Measurements from ENCODE around the gene UBAP1.
"Not testable (repeated sequence)": the region's sequence is repeated elsewhere in the genome, so short reads cannot be mapped to it uniquely, and the experiment has no call there.

The UBAP1 gene

DNA sequence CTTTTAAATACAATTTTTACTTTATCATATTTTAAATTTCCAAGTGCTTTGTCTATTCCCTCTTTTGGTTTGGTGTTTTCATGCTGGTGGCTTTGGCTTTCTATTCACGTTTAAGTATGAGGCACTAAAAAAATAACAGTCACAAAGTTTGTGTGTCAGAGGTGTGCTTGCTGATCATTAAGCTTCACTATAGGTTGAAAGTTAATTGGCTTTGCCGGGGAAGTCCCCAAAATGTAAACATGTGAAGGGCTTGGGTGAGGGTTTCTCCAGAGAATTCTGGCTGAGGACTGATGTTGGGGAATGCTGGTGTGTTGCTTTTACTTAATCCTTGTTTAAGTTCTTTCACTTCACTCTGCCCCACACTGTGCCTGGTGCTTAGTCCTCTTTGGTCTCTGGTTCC, 66.4 kb downstream of the UBAP1 start:
- H3K9ac ChIP-seq (ENCODE audit: low read depth in 1 of 2, low read length in 2 of 2); H3K4me1 ChIP-seq (ENCODE audit: control insufficient read depth in 1 of 2, insufficient read depth in 2 of 2, low read length in 2 of 2): not testable (repeated sequence)

DNA sequence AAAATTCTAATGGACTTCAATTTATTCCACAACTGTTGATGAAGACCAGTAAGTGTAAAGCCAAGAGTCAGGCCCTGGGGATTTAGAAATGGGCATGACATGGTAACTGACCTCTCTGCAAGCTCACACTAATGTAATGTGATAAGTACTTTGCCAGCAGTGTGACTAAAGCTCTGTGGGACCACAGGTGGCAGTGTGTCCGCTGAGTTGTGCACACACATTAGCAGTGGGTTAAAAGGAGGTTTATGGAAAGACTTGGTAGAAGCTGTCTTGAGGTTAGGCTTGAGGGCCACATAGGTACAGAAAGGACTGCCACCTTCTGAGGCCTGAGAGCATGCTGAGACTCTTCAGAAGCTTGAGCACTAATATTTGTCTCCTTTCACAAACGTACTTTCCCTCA, 67.6 kb downstream of the UBAP1 start:
- no peak overlapping the region for H3K4me3 ChIP-seq (ENCODE audit: low read depth in 1 of 2, low read length in 2 of 2)
- H3K4me1 ChIP-seq (ENCODE audit: control insufficient read depth in 1 of 2, insufficient read depth in 2 of 2, low read length in 2 of 2): no peaks in the 10 kb centered on the region
- H3K27ac ChIP-seq (ENCODE audit: low read depth, low read length): no peak overlapping the region
- no peaks in the 10 kb centered on the region for H3K27me3 ChIP-seq (ENCODE audit: control insufficient read depth in 1 of 2, insufficient read depth in 2 of 2, low read length in 2 of 2)
- H3K36me3 ChIP-seq (ENCODE audit: control insufficient read depth in 1 of 2, insufficient read depth in 2 of 2, low read length in 2 of 2): peaks cover 37 to 70% of the 10 kb centered on the region in 2 donors
- no peak overlapping the region for H3K9ac ChIP-seq (ENCODE audit: low read depth in 1 of 2, low read length in 2 of 2)
- no peaks in the 10 kb centered on the region for H3K9me3 ChIP-seq (ENCODE audit: control insufficient read depth in 1 of 2, low read length in 2 of 2)

More for the DNA sequence above, 66.4 kb downstream of the UBAP1 start:
- not testable (repeated sequence) for H3K27ac ChIP-seq (ENCODE audit: low read depth, low read length); H3K9me3 ChIP-seq (ENCODE audit: control insufficient read depth in 1 of 2, low read length in 2 of 2); H3K4me3 ChIP-seq (ENCODE audit: low read depth in 1 of 2, low read length in 2 of 2); H3K27me3 ChIP-seq (ENCODE audit: control insufficient read depth in 1 of 2, insufficient read depth in 2 of 2, low read length in 2 of 2)
- H3K36me3 ChIP-seq (ENCODE audit: control insufficient read depth in 1 of 2, insufficient read depth in 2 of 2, low read length in 2 of 2): peaks cover 29 to 65% of the 10 kb centered on the region in 2 donors

DNA sequence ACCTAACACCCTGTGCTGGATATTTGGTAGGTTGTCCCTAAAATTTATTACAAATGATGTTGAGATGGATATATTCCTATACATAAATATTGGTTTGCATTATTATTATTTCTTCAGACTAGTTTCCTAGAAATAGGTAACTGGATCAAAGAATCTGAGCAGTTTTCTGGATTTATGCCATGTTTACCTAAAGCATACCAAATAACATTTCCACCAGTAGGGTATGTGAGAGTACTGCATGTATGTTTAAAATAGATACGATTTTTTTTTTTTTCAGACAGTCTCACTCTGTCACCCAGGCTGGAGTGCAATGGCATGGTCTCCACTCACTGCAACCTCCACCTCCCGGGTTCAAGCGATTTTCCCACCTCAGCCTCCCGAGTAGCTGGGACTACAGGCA, 68.9 kb downstream of the UBAP1 start:
- peaks cover 28 to 64% of the 10 kb centered on the region in 2 donors for H3K36me3 ChIP-seq (ENCODE audit: control insufficient read depth in 1 of 2, insufficient read depth in 2 of 2, low read length in 2 of 2)
- H3K4me3 ChIP-seq (ENCODE audit: low read depth in 1 of 2, low read length in 2 of 2); H3K4me1 ChIP-seq (ENCODE audit: control insufficient read depth in 1 of 2, insufficient read depth in 2 of 2, low read length in 2 of 2); H3K27me3 ChIP-seq (ENCODE audit: control insufficient read depth in 1 of 2, insufficient read depth in 2 of 2, low read length in 2 of 2); H3K9me3 ChIP-seq (ENCODE audit: control insufficient read depth in 1 of 2, low read length in 2 of 2); H3K9ac ChIP-seq (ENCODE audit: low read depth in 1 of 2, low read length in 2 of 2); H3K27ac ChIP-seq (ENCODE audit: low read depth, low read length): not testable (repeated sequence)

DNA sequence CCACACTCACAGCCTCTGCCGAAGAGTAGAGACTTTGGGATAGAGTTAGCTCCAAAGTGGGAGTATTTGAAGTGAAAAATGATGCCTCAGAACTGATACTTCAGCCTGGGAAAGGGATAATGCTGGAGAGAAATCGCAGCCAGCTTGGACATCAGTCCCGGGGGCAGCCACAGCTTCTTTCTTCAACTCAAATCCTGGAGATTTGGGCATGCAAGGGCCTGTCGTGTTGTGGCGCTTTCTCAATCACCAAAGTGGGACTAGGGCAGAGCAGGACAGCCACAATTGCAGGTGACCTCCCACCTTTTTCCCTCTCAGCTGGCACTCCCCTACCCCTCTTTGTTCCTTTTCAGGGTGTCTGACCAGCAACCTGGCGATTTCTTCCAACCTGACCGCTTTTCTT, 70.4 kb downstream of the UBAP1 start:
- H3K9me3 ChIP-seq (ENCODE audit: control insufficient read depth in 1 of 2, low read length in 2 of 2): no peaks in the 10 kb centered on the region
- H3K27ac ChIP-seq (ENCODE audit: low read depth, low read length): no peak overlapping the region
- H3K4me1 ChIP-seq (ENCODE audit: control insufficient read depth in 1 of 2, insufficient read depth in 2 of 2, low read length in 2 of 2): no peaks in the 10 kb centered on the region
- no peak overlapping the region for H3K4me3 ChIP-seq (ENCODE audit: low read depth in 1 of 2, low read length in 2 of 2)
- no peak overlapping the region for H3K9ac ChIP-seq (ENCODE audit: low read depth in 1 of 2, low read length in 2 of 2)
- no peaks in the 10 kb centered on the region for H3K27me3 ChIP-seq (ENCODE audit: control insufficient read depth in 1 of 2, insufficient read depth in 2 of 2, low read length in 2 of 2)
- H3K36me3 ChIP-seq (ENCODE audit: control insufficient read depth in 1 of 2, insufficient read depth in 2 of 2, low read length in 2 of 2): peaks cover 25 to 63% of the 10 kb centered on the region in 2 donors

DNA sequence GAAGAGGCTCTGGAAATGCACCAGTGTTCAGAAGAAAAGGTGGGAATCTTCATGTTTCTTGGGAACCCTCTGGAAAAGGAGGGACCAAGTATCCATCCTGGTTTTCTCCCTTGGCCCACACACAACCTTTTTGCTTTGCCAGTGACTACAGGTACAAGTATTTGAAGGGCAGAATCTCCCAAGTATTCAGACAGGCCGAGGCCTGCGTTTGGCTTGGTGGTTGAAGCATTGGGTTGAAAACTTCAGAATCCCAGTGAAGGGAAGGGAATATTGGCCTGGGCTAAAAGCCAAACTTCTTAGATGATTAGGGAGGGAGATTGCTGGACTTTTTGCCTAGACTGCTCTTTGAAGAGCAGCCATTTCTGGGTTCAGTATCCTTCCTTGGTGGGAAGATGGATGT, 71.9 kb downstream of the UBAP1 start:
- H3K4me3 ChIP-seq (ENCODE audit: low read depth in 1 of 2, low read length in 2 of 2): no peak overlapping the region
- H3K9ac ChIP-seq (ENCODE audit: low read depth in 1 of 2, low read length in 2 of 2): no peak overlapping the region
- H3K36me3 ChIP-seq (ENCODE audit: control insufficient read depth in 1 of 2, insufficient read depth in 2 of 2, low read length in 2 of 2): peaks cover 25 to 77% of the 10 kb centered on the region in 2 donors
- no peak overlapping the region for H3K27ac ChIP-seq (ENCODE audit: low read depth, low read length)
- H3K9me3 ChIP-seq (ENCODE audit: control insufficient read depth in 1 of 2, low read length in 2 of 2): no peaks in the 10 kb centered on the region
- H3K27me3 ChIP-seq (ENCODE audit: control insufficient read depth in 1 of 2, insufficient read depth in 2 of 2, low read length in 2 of 2): no peaks in the 10 kb centered on the region
- H3K4me1 ChIP-seq (ENCODE audit: control insufficient read depth in 1 of 2, insufficient read depth in 2 of 2, low read length in 2 of 2): no peaks in the 10 kb centered on the region

DNA sequence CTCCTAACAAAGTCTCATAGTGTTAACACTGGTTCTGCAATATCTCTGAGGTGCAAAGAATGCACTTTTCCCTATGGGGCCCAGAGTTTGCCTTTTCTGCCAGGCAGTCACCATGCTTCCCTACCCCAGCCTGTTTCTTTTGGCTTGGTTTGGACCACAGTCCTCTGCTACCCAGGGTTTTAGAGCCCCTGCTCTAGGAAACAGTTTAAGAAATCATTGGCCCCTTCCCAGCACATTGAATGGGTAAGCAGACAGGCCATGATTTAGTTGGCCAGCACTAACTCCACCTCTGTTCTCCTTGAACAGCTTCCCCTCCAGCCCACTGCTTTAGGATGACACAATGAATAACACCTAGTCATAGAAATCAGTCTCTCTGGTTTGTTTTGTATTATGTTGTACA, 73.2 kb downstream of the UBAP1 start:
- Histone ChIP-seq H3K9ac (ENCODE audit: low read depth in 1 of 2, low read length in 2 of 2) (no peak overlapping the region), H3K9me3 (ENCODE audit: control insufficient read depth in 1 of 2, low read length in 2 of 2) (no peaks in the 10 kb centered on the region), H3K27ac (ENCODE audit: low read depth, low read length) (no peak overlapping the region), H3K4me3 (ENCODE audit: low read depth in 1 of 2, low read length in 2 of 2) (no peak overlapping the region), H3K4me1 (ENCODE audit: control insufficient read depth in 1 of 2, insufficient read depth in 2 of 2, low read length in 2 of 2) (no peaks in the 10 kb centered on the region), H3K36me3 (ENCODE audit: control insufficient read depth in 1 of 2, insufficient read depth in 2 of 2, low read length in 2 of 2) (peaks cover 25 to 77% of the 10 kb centered on the region in 2 donors), H3K27me3 (ENCODE audit: control insufficient read depth in 1 of 2, insufficient read depth in 2 of 2, low read length in 2 of 2) (no peaks in the 10 kb centered on the region)

DNA sequence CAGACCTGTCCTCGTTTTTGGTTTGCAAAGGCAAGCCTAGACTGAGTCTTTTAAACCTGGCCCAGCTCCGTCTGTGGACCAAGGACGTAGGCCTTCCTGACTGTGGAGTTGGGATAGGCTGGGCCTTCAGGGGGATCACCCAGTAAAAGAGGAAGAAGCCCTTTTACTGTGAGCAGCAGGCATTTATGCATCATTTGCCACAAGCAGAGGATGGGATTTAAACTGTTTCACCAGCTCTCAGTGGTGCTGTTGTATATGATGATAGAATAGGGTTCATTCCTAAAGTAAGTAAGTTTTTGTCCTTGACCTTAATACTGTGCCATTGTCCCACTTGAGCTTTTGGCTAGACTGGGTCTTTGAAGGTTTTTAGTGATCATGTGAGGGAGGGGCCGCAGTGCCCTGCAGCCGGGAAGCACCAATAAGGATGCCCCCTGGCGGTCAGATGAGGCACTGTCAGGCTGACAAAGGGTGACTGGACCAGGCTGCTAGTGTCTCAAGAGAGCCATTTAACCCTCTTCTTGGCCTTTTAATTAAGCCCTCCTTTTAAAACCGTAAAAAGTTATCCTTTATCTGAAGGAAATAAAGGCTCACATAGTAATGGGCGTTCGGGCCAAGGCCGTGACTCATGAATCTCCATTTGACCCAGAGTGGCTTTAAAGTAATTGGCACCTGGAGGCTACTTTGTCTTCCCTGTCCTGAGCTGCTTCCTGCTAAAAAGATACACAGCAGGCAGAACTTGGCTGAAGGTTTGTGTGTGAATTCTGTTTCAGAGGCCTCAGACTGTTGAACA, 74.0 kb downstream of the UBAP1 start:
- H3K36me3 ChIP-seq (ENCODE audit: control insufficient read depth in 1 of 2, insufficient read depth in 2 of 2, low read length in 2 of 2): peaks cover 25 to 71% of the 10 kb centered on the region in 2 donors
- H3K4me3 ChIP-seq (ENCODE audit: low read depth in 1 of 2, low read length in 2 of 2): no peak overlapping the region
- H3K4me1 ChIP-seq (ENCODE audit: control insufficient read depth in 1 of 2, insufficient read depth in 2 of 2, low read length in 2 of 2): no peaks in the 10 kb centered on the region
- H3K9me3 ChIP-seq (ENCODE audit: control insufficient read depth in 1 of 2, low read length in 2 of 2): no peaks in the 10 kb centered on the region
- no peaks in the 10 kb centered on the region for H3K27me3 ChIP-seq (ENCODE audit: control insufficient read depth in 1 of 2, insufficient read depth in 2 of 2, low read length in 2 of 2)
- no peak overlapping the region for H3K9ac ChIP-seq (ENCODE audit: low read depth in 1 of 2, low read length in 2 of 2)
- no peak overlapping the region for H3K27ac ChIP-seq (ENCODE audit: low read depth, low read length)

DNA sequence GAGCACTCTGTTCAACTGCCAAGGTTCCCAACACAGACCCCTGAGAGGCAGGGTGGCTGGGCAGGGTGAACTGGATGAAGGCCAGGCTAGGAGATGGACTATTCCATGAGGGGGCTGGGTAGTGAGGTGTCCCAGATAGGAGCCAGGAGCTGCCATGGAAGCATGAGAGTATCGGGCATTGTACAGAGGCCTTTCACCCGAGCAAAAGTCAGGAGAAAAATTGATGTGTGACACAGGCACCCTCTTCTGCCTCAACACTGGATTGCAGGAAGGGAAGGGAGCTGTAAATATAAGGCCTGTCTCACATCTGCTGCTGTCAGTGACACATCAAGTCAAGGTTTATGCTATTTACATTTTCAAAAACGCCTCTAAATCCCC, 74.6 kb downstream of the UBAP1 start:
- Histone ChIP-seq H3K36me3 (ENCODE audit: control insufficient read depth in 1 of 2, insufficient read depth in 2 of 2, low read length in 2 of 2) (peaks cover 22 to 67% of the 10 kb centered on the region in 2 donors), H3K9me3 (ENCODE audit: control insufficient read depth in 1 of 2, low read length in 2 of 2) (no peaks in the 10 kb centered on the region), H3K4me3 (ENCODE audit: low read depth in 1 of 2, low read length in 2 of 2) (no peak overlapping the region), H3K4me1 (ENCODE audit: control insufficient read depth in 1 of 2, insufficient read depth in 2 of 2, low read length in 2 of 2) (no peaks in the 10 kb centered on the region), H3K9ac (ENCODE audit: low read depth in 1 of 2, low read length in 2 of 2) (no peak overlapping the region), H3K27ac (ENCODE audit: low read depth, low read length) (no peak overlapping the region), H3K27me3 (ENCODE audit: control insufficient read depth in 1 of 2, insufficient read depth in 2 of 2, low read length in 2 of 2) (no peaks in the 10 kb centered on the region)

DNA sequence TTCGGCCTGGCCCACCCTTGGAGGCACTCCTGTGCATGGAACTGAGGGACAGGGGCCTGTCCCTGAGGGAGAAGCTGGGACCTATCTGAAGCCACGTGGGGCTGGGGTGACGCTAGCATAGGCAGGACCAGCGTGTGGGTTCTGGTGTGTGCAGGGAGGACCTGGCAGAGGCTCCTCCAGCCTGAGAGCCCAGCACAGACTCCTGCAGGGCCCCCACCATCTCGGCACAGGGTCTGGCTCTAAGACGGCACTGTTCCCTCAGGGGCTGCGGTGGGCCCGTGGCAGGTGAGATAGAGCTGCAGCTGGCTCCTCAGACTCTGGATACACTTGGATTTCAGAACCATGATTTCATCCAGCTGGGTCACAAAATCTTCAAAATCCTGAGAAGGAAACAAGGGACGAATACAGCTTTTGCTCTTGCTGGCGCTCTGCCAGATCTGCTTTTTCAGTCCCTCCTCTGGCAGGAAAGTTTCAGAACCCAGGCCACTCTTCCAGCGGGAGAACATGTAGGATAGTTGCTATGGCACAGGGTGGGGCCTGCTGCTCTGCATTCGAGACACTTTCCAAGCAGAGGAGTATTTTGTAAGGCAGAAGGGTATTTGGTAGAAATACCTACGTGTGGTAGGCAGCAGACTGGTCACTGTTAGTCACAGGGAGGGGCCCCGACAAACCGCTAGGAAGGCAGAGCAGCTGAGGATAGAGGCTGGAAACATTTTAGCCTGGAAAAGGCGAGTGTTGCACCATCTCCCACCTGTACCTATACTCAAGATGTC, 75.5 kb downstream of the UBAP1 start:
- H3K27me3 ChIP-seq (ENCODE audit: control insufficient read depth in 1 of 2, insufficient read depth in 2 of 2, low read length in 2 of 2): no peaks in the 10 kb centered on the region
- no peak overlapping the region for H3K4me3 ChIP-seq (ENCODE audit: low read depth in 1 of 2, low read length in 2 of 2)
- H3K9me3 ChIP-seq (ENCODE audit: control insufficient read depth in 1 of 2, low read length in 2 of 2): no peaks in the 10 kb centered on the region
- peaks cover 21 to 60% of the 10 kb centered on the region in 2 donors for H3K36me3 ChIP-seq (ENCODE audit: control insufficient read depth in 1 of 2, insufficient read depth in 2 of 2, low read length in 2 of 2)
- H3K4me1 ChIP-seq (ENCODE audit: control insufficient read depth in 1 of 2, insufficient read depth in 2 of 2, low read length in 2 of 2): no peaks in the 10 kb centered on the region
- H3K9ac ChIP-seq (ENCODE audit: low read depth in 1 of 2, low read length in 2 of 2): no peak overlapping the region
- H3K27ac ChIP-seq (ENCODE audit: low read depth, low read length): no peak overlapping the region

DNA sequence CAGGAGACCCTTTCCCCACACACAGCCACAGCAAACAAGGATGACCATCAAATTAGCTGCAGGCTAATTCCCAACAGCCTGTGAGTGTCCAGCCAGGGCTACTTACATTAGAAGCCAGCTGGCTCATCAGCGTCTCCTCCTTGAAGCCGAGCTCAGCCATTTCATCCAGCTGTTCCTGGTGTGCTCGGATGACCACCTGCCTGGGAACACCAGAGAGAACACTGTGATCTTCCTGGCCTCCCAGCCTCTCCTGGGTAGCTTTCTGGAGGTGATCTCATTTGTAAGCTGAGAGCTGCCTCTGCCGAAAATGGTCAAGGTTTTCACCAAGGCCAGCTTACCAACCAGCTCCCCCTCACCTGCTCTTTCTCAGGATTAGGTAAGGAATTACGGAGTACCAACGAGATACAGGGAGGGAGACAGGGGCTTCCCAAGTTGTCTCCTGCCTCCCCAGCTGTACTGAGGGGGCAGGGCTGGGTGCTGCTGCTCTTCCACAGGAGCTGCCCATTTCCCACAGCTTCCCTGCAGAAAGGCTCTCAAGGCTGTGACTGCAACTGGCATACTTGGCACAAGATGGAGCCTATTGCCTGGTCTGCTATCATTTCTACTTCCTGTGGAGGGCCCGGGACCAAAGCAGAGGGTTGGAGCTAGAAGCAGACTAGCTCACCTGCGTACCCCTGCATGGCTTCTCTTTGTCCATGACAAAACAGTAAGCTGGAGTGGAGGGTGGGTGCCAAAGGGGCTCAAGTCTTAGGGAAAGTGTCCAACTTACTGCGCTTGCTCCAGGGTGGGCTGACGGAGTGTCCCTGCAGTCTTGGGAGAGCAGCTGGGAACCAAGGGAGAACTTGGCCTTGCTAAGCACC, 76.4 kb downstream of the UBAP1 start:
- no peak overlapping the region for H3K27ac ChIP-seq (ENCODE audit: low read depth, low read length)
- H3K4me1 ChIP-seq (ENCODE audit: control insufficient read depth in 1 of 2, insufficient read depth in 2 of 2, low read length in 2 of 2): no peaks in the 10 kb centered on the region
- H3K9ac ChIP-seq (ENCODE audit: low read depth in 1 of 2, low read length in 2 of 2): no peak overlapping the region
- no peaks in the 10 kb centered on the region for H3K27me3 ChIP-seq (ENCODE audit: control insufficient read depth in 1 of 2, insufficient read depth in 2 of 2, low read length in 2 of 2)
- no peaks in the 10 kb centered on the region for H3K9me3 ChIP-seq (ENCODE audit: control insufficient read depth in 1 of 2, low read length in 2 of 2)
- peaks cover 16 to 54% of the 10 kb centered on the region in 2 donors for H3K36me3 ChIP-seq (ENCODE audit: control insufficient read depth in 1 of 2, insufficient read depth in 2 of 2, low read length in 2 of 2)
- H3K4me3 ChIP-seq (ENCODE audit: low read depth in 1 of 2, low read length in 2 of 2): no peak overlapping the region
